Measurements from ENCODE around the gene TACR2. TPM values are rescaled to one million over a fixed set of nuclear protein-coding genes. Genes with fewer than 3 reads are reported as not detected.

TACR2 gene
- total RNA-seq, 5 donors from 2014 or later (not counting 1 experiment from before 2014, with no cell fraction given), result not detected

DNA sequence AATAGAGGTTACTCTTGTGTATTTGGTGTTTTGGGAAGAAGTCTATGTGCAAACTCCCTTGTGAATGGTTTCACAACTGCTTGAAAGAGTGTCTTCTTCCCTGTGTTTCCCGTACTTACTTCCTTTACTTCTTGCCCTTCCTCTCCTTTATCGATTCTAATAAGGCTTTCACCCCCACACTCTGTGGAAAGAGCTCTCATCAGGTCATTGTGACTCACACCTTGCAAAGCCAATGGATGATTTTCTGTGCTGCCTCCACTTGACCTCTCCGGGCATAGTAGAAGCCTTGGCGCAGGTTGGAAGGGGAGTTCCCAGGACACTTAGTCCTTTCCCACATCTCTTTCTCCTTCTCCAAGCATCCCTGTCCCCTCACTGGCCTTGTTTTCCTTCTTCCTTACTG is 28.3 kb upstream of the TACR2 start:
- peaks cover 6 to 11% (median 6%) of the 10 kb centered on the region in 3 donors for H3K4me1 Mint-ChIP-seq
- POLR2A ChIA-PET, result no interaction called here
- H3K4me1 ChIP-seq (ENCODE audit: control insufficient read depth in 1 of 2, extremely low read depth in 1 of 2, insufficient read depth in 2 of 2, low read length in 2 of 2), result peaks cover 0 to 6% of the 10 kb centered on the region in 2 experiments
- H3K9me3 Mint-ChIP-seq, result no peaks in the 10 kb centered on the region
- H3K27me3 ChIP-seq (replicated peaks in 1 of 2; ENCODE audit: control insufficient read depth in 2 of 2, extremely low read depth in 1 of 2, insufficient read depth in 2 of 2, low read length in 1 of 2), result peaks cover 0 to 10% of the 10 kb centered on the region in 2 experiments
- ATAC-seq (replicated peaks in 1 of 4) (no peak), DNase-seq (no peak)
- H3K27ac ChIP-seq (ENCODE audit: low read length), result no peak overlapping the region
- no peaks in the 10 kb centered on the region for H3K36me3 ChIP-seq (ENCODE audit: control insufficient read depth in 2 of 2, extremely low read depth in 1 of 2, insufficient read depth in 1 of 2, low read length in 1 of 2)
- CTCF ChIA-PET, result no interaction called here
- H3K27me3 Mint-ChIP-seq, result peaks cover 0 to 7% of the 10 kb centered on the region in 2 donors
- H3K27ac Mint-ChIP-seq, result no peak overlapping the region
- H3K4me3 Mint-ChIP-seq, result no peak overlapping the region
- H3K4me3 ChIP-seq (ENCODE audit: control insufficient read depth in 1 of 2, extremely low read depth in 1 of 2, low read length in 1 of 2), result no peak overlapping the region
- WGBS (ENCODE audit: insufficient coverage), result 93% methylated on average over 3 of the region's 4 CpGs
- H3K36me3 Mint-ChIP-seq, result no peaks in the 10 kb centered on the region
- no peaks in the 10 kb centered on the region for H3K9me3 ChIP-seq

DNA sequence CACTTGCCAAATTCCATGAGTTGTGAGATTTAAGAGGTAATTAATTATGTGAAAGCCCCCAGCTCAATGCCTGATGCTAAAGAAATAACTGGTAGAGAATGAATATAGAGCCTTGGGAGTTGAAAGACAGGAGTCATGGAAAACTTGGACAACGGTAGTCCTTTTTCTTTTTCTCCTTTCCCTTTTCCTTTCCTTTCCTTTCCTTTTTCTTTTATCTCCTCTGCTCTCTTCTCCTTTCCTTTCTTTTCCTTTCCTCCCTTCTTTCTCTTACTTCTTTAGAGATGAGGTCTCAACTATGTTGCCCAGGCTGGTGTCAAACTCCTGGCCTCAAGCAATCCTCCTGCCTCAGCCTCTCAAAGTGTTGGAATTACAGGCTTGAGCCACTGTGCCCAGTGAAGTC is 26.6 kb upstream of the TACR2 start:
- peaks cover 3 to 14% of the 10 kb centered on the region in 2 donors for H3K27me3 Mint-ChIP-seq
- POLR2A ChIA-PET, result no interaction called here

DNA sequence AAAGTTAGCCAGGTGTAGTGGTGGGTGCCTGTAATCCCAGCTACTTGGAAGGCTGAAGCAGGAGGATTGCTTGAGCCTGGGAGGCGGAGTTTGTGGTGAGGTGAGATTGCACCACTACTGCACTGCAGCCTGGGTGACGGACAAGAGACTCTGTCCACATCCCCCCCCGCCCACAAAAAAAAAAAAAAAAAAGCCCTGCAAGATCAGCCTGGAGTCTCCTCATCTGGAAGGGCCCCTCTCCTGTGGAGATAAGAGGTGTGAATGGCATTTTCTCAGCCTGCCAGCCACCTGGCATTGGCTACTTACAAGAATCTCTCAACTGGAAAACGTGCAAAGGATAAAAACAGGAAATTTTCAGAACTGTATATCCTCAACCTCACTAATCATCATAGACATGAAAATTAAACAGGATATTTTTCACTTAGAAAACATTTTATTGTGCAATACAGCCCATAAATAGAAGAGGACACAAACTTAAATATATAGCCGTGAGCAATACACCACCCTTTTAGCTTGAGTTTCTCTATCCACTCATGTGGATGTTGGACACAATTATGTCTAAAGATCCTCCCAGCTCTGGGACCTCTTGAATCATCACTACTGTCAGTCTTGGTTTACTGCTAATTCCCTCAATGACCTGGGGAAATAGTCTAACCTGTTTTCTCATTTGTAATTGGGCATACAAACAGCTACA is 23.2 kb upstream of the TACR2 start:
- Mint-ChIP-seq H3K9me3 (no peaks in the 10 kb centered on the region), H3K4me3 (no peak overlapping the region), H3K27me3 (peaks cover 9 to 19% of the 10 kb centered on the region in 2 donors), H3K36me3 (no peaks in the 10 kb centered on the region), H3K4me1 (no peaks in the 10 kb centered on the region), H3K27ac (no peak overlapping the region)
- Histone ChIP-seq H3K4me1 (ENCODE audit: control insufficient read depth in 1 of 2, extremely low read depth in 1 of 2, insufficient read depth in 2 of 2, low read length in 2 of 2) (no peaks in the 10 kb centered on the region), H3K27me3 (replicated peaks in 1 of 2; ENCODE audit: control insufficient read depth in 2 of 2, extremely low read depth in 1 of 2, insufficient read depth in 2 of 2, low read length in 1 of 2) (peaks cover 0 to 38% of the 10 kb centered on the region in 2 experiments), H3K36me3 (ENCODE audit: control insufficient read depth in 2 of 2, extremely low read depth in 1 of 2, insufficient read depth in 1 of 2, low read length in 1 of 2) (no peaks in the 10 kb centered on the region), H3K27ac (ENCODE audit: low read length) (no peak overlapping the region), H3K9me3 (no peaks in the 10 kb centered on the region), H3K4me3 (ENCODE audit: control insufficient read depth in 1 of 2, extremely low read depth in 1 of 2, low read length in 1 of 2) (no peak overlapping the region)
- CTCF ChIA-PET, result interaction anchor here in 1 of 2 donors (0.9 kb wide), 1 partner anchor 32 kb away, joined by 3 read pairs; no protein-coding TSS in a partner anchor
- POLR2A ChIA-PET, result interaction anchor here in 1 of 2 donors (0.6 kb wide), 2 partner anchors 9 to 745 kb away, joined by 3 to 4 read pairs; no protein-coding TSS in a partner anchor
- 100% methylated on average over 1 of the region's 5 CpGs for WGBS (ENCODE audit: insufficient coverage)
- ATAC-seq (replicated peaks in 1 of 4) (no peak), DNase-seq (no peak)

More for the DNA sequence above, 26.6 kb upstream of the TACR2 start:
- ATAC-seq (replicated peaks in 1 of 4), result no peak
- Mint-ChIP-seq H3K4me3 (no peak overlapping the region), H3K36me3 (no peaks in the 10 kb centered on the region), H3K4me1 (peaks cover 0 to 2% (median 0%) of the 10 kb centered on the region in 3 donors), H3K9me3 (no peaks in the 10 kb centered on the region), H3K27ac (no peak overlapping the region)
- DNase-seq, result no peak
- H3K27ac ChIP-seq (ENCODE audit: low read length), result no peak overlapping the region
- H3K36me3 ChIP-seq (ENCODE audit: control insufficient read depth in 2 of 2, extremely low read depth in 1 of 2, insufficient read depth in 1 of 2, low read length in 1 of 2), result no peaks in the 10 kb centered on the region
- CTCF ChIA-PET, result interaction anchor here in 1 of 2 donors (1.1 kb wide), 1 partner anchor 192 kb away, joined by 3 read pairs; no protein-coding TSS in a partner anchor
- no CpG with 5 or more reads among the region's 1 CpG for WGBS (ENCODE audit: insufficient coverage)
- H3K9me3 ChIP-seq, result no peaks in the 10 kb centered on the region
- H3K4me1 ChIP-seq (ENCODE audit: control insufficient read depth in 1 of 2, extremely low read depth in 1 of 2, insufficient read depth in 2 of 2, low read length in 2 of 2), result no peaks in the 10 kb centered on the region
- H3K27me3 ChIP-seq (replicated peaks in 1 of 2; ENCODE audit: control insufficient read depth in 2 of 2, extremely low read depth in 1 of 2, insufficient read depth in 2 of 2, low read length in 1 of 2), result peaks cover 0 to 22% of the 10 kb centered on the region in 2 experiments
- H3K4me3 ChIP-seq (ENCODE audit: control insufficient read depth in 1 of 2, extremely low read depth in 1 of 2, low read length in 1 of 2), result no peak overlapping the region

DNA sequence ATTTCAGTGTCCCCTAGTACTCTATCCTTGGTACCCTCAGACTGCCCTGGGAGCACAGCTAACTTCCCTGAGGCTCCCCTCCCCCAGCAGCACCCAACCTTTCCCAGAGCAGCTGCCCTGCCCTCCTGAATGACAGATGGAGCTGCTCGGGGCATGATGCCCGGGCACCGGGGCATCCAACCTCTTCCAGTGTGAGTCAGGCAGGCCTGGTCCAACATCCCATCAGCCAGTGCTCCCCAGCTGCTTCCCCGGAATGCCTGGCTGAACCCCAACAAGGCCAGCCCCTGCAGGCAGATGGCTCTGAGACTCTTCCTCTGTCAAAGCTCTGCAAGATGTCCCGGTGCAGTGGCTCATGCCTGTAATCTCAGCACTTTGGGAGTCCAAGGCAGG is 22.6 kb upstream of the TACR2 start:
- ChIA-PET CTCF (interaction anchor here in 1 of 2 donors (0.9 kb wide), 1 partner anchor 32 kb away, joined by 3 read pairs; no protein-coding TSS in a partner anchor), POLR2A (no interaction called here)
- no peak for DNase-seq
- Histone ChIP-seq H3K36me3 (ENCODE audit: control insufficient read depth in 2 of 2, extremely low read depth in 1 of 2, insufficient read depth in 1 of 2, low read length in 1 of 2) (no peaks in the 10 kb centered on the region), H3K9me3 (no peaks in the 10 kb centered on the region), H3K27ac (ENCODE audit: low read length) (no peak overlapping the region), H3K27me3 (replicated peaks in 1 of 2; ENCODE audit: control insufficient read depth in 2 of 2, extremely low read depth in 1 of 2, insufficient read depth in 2 of 2, low read length in 1 of 2) (peaks cover 0 to 41% of the 10 kb centered on the region in 2 experiments), H3K4me3 (ENCODE audit: control insufficient read depth in 1 of 2, extremely low read depth in 1 of 2, low read length in 1 of 2) (no peak overlapping the region), H3K4me1 (ENCODE audit: control insufficient read depth in 1 of 2, extremely low read depth in 1 of 2, insufficient read depth in 2 of 2, low read length in 2 of 2) (no peaks in the 10 kb centered on the region)
- 83% methylated on average over 5 of the region's 5 CpGs for WGBS (ENCODE audit: insufficient coverage)
- no peaks in the 10 kb centered on the region for H3K9me3 Mint-ChIP-seq
- H3K4me3 Mint-ChIP-seq, result no peak overlapping the region
- H3K36me3 Mint-ChIP-seq, result no peaks in the 10 kb centered on the region
- ATAC-seq (replicated peaks in 1 of 4), result no peak
- H3K4me1 Mint-ChIP-seq, result no peaks in the 10 kb centered on the region
- no peak overlapping the region for H3K27ac Mint-ChIP-seq
- H3K27me3 Mint-ChIP-seq, result peaks cover 9 to 22% of the 10 kb centered on the region in 2 donors

DNA sequence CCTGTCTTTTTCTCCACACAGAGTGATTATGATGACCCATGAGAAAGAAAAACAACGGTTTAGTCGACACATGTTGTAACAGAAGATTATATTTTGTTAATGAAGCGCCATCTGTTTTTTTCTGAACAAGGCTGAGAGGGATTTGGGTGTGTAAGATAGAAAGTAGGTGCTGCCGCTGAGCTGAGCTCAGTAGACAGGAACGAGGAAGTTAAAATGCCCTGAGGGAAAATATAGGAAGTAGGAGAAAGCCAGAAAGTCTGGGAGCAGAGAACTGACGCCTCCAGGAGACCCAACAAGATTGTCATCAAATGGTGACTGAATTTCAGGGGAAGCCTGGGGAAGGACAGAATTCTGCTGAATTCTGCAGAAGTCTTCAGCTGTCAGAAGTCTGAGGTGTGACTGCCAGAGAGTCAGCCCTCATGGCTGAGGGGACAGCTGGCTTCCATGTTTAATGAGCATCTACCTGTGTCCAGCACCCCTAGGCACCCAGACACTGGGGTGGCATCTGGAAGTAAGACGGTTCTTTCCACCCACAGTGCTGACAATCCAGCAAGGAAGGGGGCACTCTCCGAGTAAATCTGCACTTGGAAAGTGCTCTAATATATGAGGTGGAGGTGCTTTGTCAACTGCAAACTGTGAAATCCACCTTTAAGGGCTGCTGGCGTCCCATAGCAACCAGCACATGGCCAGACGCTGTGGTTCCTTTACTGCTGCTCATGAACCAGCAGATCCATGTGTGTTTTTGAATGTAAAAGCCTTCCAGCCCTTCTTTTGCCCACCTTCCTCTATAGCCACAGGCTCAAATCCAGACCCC is 22.0 kb upstream of the TACR2 start:
- H3K27me3 ChIP-seq (replicated peaks in 1 of 2; ENCODE audit: control insufficient read depth in 2 of 2, extremely low read depth in 1 of 2, insufficient read depth in 2 of 2, low read length in 1 of 2), result peaks cover 0 to 41% of the 10 kb centered on the region in 2 experiments
- Mint-ChIP-seq H3K4me3 (no peak overlapping the region), H3K36me3 (no peaks in the 10 kb centered on the region), H3K27ac (no peak overlapping the region), H3K27me3 (peaks cover 9 to 22% of the 10 kb centered on the region in 2 donors), H3K9me3 (no peaks in the 10 kb centered on the region), H3K4me1 (no peaks in the 10 kb centered on the region)
- ChIA-PET CTCF (interaction anchor here in 1 of 2 donors (0.9 kb wide), 1 partner anchor 33 kb away, joined by 3 read pairs; no protein-coding TSS in a partner anchor), POLR2A (no interaction called here)
- no peaks in the 10 kb centered on the region for H3K4me1 ChIP-seq (ENCODE audit: control insufficient read depth in 1 of 2, extremely low read depth in 1 of 2, insufficient read depth in 2 of 2, low read length in 2 of 2)
- DNase-seq, result no peak
- H3K9me3 ChIP-seq, result no peaks in the 10 kb centered on the region
- no peak overlapping the region for H3K27ac ChIP-seq (ENCODE audit: low read length)
- 48% methylated on average over 7 of the region's 10 CpGs for WGBS (ENCODE audit: insufficient coverage)
- H3K36me3 ChIP-seq (ENCODE audit: control insufficient read depth in 2 of 2, extremely low read depth in 1 of 2, insufficient read depth in 1 of 2, low read length in 1 of 2), result no peaks in the 10 kb centered on the region
- ATAC-seq (replicated peaks in 1 of 4), result no peak
- H3K4me3 ChIP-seq (ENCODE audit: control insufficient read depth in 1 of 2, extremely low read depth in 1 of 2, low read length in 1 of 2), result no peak overlapping the region

DNA sequence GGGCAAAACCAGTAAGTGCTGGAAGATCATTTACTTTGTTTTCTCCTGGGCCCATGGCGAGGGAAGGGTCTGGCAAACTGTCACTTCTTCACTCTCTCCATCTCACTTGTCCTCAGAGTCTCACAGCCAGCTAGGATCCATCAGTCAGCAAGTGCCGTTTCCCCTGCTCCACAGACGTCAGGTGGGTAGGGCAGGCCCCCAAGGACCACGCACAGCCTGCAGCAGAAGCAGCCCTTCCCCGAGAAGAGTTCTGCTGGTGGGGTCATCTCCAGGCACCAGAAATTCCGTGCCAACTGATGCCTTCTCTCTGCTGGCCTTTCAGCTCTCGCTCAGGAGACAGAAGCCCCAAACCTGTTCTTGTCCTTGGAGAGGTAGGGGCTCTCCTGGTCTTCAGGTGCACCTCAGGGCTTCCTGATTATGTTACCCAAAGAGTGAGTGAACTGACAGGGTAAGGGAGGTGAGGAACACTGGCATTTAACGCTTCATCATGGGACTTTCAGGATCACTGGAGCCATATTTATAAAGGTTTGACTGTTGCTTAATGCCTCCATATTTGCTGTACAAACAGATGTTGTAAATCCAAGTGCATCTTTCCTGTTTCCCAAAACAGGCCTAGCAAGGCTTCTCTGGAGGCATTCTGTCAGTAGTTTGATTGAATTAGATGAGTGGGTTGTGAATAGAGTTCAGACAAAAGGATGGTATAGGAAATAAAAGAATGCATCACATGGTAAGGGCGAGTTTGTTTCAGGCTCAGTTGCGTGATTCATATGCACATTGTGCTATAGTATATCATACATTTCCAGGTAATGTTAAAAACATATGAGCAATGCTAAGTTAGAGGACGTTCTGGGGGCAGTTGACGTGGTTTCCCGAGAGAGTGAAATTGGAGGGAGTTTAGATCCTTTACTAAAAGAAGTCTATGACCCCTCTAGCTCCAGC is 20.9 kb upstream of the TACR2 start:
- H3K4me3 Mint-ChIP-seq, result no peak overlapping the region
- Histone ChIP-seq H3K4me1 (ENCODE audit: control insufficient read depth in 1 of 2, extremely low read depth in 1 of 2, insufficient read depth in 2 of 2, low read length in 2 of 2) (no peaks in the 10 kb centered on the region), H3K27ac (ENCODE audit: low read length) (no peak overlapping the region), H3K36me3 (ENCODE audit: control insufficient read depth in 2 of 2, extremely low read depth in 1 of 2, insufficient read depth in 1 of 2, low read length in 1 of 2) (no peaks in the 10 kb centered on the region), H3K4me3 (ENCODE audit: control insufficient read depth in 1 of 2, extremely low read depth in 1 of 2, low read length in 1 of 2) (no peak overlapping the region), H3K9me3 (no peaks in the 10 kb centered on the region), H3K27me3 (replicated peaks in 1 of 2; ENCODE audit: control insufficient read depth in 2 of 2, extremely low read depth in 1 of 2, insufficient read depth in 2 of 2, low read length in 1 of 2) (peaks cover 0 to 46% of the 10 kb centered on the region in 2 experiments)
- ChIA-PET POLR2A (no interaction called here), CTCF (no interaction called here)
- no peak overlapping the region for H3K27ac Mint-ChIP-seq
- H3K27me3 Mint-ChIP-seq, result peaks cover 9 to 18% of the 10 kb centered on the region in 2 donors
- H3K9me3 Mint-ChIP-seq, result no peaks in the 10 kb centered on the region
- H3K4me1 Mint-ChIP-seq, result no peaks in the 10 kb centered on the region
- H3K36me3 Mint-ChIP-seq, result no peaks in the 10 kb centered on the region
- WGBS (ENCODE audit: insufficient coverage), result 79% methylated on average over 4 of the region's 13 CpGs
- DNase-seq (no peak), ATAC-seq (replicated peaks in 1 of 4) (no peak)

Data from T-cell (primary cell).